Effector memory CD8-positive, alpha-beta T cell (primary cell): ENCODE results near the gene IL11.

Source experiments
- ATAC-seq: fragments of 150-1000 bp; cut with Tn5 transposase; replicated peaks from 2 replicates; pipeline ENCODE4 v1.10.0; 2021; ENCODE audit warnings: mild to moderate bottlenecking, moderate library complexity
- DNase-seq, 3 experiments: peaks; one replicate each; pipeline ENCODE4 v3.0.0; 2021
- H3K27ac Mint-ChIP-seq, 2 donors: one replicate each; pipeline ENCODE4 v1.8.0; 2022; ENCODE audit warnings: mild to moderate bottlenecking in 2 of 2, mixed read lengths in 2 of 2, moderate library complexity in 2 of 2
- H3K27me3 Mint-ChIP-seq, 2 donors: one replicate each; pipeline ENCODE4 v1.8.0; 2022; ENCODE audit warnings: mixed read lengths in 2 of 2
- H3K36me3 Mint-ChIP-seq: one replicate; pipeline ENCODE4 v1.8.0; 2022; ENCODE audit warnings: mild to moderate bottlenecking, moderate library complexity, mixed read lengths; ENCODE audit not compliant: insufficient read depth
- H3K4me1 Mint-ChIP-seq, 2 donors: one replicate each; pipeline ENCODE4 v1.8.0; 2022; ENCODE audit warnings: low read depth in 2 of 2, mixed read lengths in 2 of 2
- H3K4me3 Mint-ChIP-seq, 2 donors: one replicate each; pipeline ENCODE4 v1.8.0; 2022; ENCODE audit warnings: mild to moderate bottlenecking in 2 of 2, mixed read lengths in 2 of 2, moderate library complexity in 2 of 2
- H3K9me3 Mint-ChIP-seq, 2 donors: one replicate each; pipeline ENCODE4 v1.8.0; 2022; ENCODE audit warnings: mixed read lengths in 2 of 2

The IL11 gene

DNA sequence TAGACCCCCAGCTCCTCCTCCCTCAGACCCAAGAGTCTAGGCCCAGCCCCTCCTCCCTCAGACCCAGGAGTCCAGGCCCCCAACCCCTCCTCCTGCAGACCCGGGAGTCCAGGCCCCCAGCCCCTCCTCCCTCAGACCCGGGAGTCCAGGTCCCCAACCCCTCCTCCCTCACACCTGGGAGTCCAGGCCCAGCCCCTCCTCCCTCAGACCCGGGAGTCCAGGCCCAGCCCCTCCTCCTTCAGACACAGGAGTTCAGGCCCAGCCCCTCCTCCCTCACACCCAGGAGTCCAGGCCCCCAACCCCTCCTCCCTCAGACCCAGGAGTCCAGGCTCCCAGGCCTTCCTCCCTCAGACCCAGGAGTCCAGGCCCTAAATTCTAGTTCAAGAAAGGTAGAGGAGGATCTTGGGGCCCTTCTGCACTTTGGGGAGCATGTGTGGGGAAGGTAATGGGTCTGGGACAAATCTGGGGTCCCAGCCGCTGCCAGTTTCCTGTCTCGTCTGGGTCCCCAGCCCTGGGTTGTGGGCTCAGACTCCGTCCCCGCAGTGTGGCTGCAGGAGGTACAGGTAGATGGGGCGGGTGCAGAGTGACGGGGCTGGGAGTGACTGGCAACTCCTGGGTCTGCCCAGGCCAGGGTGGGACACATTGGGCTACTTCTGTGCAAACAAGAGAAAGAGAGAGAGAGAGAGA lies 3.2 kb upstream of the IL11 start:
- peaks cover 42 to 75% of the 10 kb centered on the region in 2 donors for H3K27me3 Mint-ChIP-seq
- H3K36me3 Mint-ChIP-seq: peaks cover 5% of the 10 kb centered on the region
- no peaks in the 10 kb centered on the region for H3K9me3 Mint-ChIP-seq
- H3K27ac Mint-ChIP-seq: no peak overlapping the region
- H3K4me1 Mint-ChIP-seq: peaks cover 5 to 8% of the 10 kb centered on the region in 2 donors
- no peak for DNase-seq
- no peak for ATAC-seq
- H3K4me3 Mint-ChIP-seq: no peak overlapping the region

DNA sequence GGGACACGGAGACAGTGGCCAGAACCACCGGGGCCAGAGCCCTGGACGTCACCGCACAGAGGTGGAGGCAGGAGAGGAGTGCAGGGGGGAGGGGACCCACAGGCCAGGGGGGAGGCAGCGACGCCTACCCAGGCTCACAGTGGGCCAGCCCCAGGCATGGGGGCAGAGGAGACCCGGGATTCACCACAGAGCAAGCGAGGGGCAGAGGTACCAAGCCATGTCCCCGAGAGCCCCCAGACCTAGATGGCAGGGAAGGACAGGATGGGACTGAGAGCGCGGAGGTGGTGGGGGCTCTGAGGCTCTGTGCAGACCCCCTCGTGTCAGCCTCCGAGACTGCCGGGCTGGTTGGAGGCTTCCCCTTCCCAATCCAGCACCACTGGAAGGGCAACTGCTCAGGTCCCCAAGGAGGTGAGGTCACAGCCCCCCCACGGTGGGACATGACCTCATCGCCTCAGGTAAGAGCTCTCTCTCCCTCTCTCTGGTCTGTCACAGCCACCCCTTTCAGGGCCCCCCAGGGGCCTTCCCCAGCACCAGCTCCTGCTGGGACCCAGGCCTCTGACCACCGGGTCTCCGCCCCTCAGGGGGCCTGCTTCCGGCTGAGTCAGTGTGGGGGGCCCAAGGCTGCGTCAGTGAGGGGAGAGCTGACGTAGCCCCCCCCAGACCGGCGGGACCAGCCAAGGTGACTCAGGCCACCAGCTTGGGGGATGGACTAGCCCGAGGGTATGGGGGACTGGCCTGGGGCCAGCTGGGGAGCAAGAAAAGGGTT lies 2.2 kb upstream of the IL11 start:
- no peak for DNase-seq

DNA sequence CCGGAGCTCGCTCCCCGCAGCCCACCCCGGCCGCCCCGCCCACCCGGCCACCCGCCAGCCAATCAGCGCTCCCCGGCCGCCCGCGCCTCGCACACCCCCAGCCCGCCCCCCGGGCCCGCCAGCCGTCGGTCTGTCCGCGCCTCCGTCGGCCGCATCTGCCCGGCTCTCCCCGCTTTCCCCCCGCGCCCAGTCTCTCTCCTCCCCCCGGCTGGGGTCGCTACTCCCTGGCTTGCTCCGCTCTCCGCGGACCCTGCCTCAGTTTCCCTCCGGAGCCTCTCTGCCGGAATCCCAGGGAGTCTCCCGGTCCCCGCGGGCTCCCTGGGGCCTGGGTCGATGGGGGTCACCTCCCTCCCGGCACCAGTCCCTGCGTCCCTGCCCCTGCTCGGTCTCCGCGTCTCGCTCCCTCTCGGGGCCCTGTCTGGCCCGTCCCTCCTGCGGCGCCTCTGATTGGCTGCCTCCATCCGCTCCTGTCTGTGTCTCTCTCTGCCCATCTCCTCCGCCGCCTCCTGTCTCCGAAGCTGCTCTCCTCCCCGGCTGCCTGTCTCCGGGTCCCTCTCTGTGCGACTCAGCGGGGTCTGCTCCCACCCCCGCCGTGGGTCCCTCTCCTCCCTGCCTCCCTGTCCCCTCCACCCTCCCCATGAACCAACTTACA lies 484 bp downstream of the IL11 start:
- Mint-ChIP-seq H3K4me3 (peak overlapping the region; percentile 73 to 86), H3K27ac (no peak overlapping the region), H3K27me3 (peaks cover 53 to 76% of the 10 kb centered on the region in 2 donors), H3K9me3 (no peaks in the 10 kb centered on the region), H3K4me1 (peaks cover 5 to 8% of the 10 kb centered on the region in 2 donors), H3K36me3 (no peaks in the 10 kb centered on the region)
- DNase-seq (no peak), ATAC-seq (peak; percentile 68)

More for the DNA sequence above, 2.2 kb upstream of the IL11 start:
- no peaks in the 10 kb centered on the region for H3K9me3 Mint-ChIP-seq
- H3K4me3 Mint-ChIP-seq: no peak overlapping the region
- peak; percentile 24 for ATAC-seq
- peaks cover 5 to 8% of the 10 kb centered on the region in 2 donors for H3K4me1 Mint-ChIP-seq
- peaks cover 47 to 84% of the 10 kb centered on the region in 2 donors for H3K27me3 Mint-ChIP-seq
- no peaks in the 10 kb centered on the region for H3K36me3 Mint-ChIP-seq
- no peak overlapping the region for H3K27ac Mint-ChIP-seq

DNA sequence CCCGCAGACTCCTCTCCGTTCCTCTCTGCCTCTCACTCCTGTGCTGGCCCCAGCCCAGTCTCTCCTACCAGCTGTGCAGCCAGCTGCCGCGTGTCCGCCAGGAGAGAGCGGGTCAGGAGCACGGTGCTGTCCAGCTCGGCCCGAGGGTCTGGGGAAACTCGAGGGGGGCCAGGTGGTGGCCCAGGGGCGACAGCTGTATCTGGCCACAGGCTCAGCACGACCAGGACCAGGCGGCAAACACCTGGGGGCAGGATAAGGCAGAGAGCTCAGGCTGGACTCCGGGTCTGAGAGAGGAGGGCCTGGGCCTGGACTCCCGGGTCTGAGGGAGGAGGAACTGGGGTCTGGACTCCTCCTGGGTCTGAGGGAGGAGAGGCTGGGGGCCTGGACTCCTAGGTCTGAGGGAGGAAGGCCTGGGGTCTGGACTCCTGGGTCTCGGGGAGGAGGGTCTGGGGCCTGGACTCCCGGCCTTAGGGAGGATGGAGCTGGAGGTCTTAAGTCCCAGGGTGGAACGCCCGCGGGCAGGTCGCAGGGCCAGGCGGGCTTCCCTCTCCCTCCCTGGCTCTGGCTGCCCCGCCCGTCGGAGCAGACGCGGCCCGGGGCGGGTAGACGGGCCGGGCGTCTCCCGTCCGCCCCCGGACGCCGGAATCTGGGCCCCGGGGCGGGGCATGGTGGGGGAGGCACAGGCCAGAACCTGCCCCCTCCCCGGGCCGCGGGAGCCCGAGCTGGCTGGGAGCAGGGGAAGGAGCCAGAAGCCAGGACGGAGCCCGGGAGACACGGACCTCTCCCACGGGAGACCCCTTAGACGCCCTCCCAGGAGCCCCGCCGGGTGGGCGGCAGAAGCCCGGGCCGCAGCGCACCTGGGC lies 1.3 kb downstream of the IL11 start:
- H3K27ac Mint-ChIP-seq: no peak overlapping the region
- H3K36me3 Mint-ChIP-seq: no peaks in the 10 kb centered on the region
- ATAC-seq: peak; percentile 54
- no peak for DNase-seq
- peak overlapping the region; percentile 38 to 61 for H3K4me3 Mint-ChIP-seq
- H3K4me1 Mint-ChIP-seq: peaks cover 5 to 8% of the 10 kb centered on the region in 2 donors
- H3K27me3 Mint-ChIP-seq: peaks cover 51 to 72% of the 10 kb centered on the region in 2 donors
- no peaks in the 10 kb centered on the region for H3K9me3 Mint-ChIP-seq

DNA sequence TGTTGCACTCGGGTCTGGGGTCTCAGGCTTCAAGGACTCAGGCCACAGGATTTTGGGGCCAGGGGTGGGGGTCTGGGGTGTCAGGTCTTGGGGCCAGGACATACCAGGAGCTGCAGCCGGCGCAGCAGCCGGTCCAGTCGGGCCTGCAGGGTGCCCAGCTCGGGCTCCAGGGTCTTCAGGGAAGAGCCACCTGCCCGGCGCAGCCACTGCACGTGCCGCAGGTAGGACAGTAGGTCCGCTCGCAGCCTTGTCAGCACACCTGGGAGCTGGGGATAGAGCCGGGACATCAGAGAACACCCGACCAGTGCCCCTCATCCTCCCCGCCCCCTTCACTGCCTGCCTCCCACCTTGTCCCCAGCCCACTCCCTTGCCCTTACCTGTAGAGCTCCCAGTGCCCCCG lies 2.2 kb downstream of the IL11 start:
- Mint-ChIP-seq H3K4me3 (no peak overlapping the region), H3K27ac (no peak overlapping the region)
- no peak for DNase-seq

DNA sequence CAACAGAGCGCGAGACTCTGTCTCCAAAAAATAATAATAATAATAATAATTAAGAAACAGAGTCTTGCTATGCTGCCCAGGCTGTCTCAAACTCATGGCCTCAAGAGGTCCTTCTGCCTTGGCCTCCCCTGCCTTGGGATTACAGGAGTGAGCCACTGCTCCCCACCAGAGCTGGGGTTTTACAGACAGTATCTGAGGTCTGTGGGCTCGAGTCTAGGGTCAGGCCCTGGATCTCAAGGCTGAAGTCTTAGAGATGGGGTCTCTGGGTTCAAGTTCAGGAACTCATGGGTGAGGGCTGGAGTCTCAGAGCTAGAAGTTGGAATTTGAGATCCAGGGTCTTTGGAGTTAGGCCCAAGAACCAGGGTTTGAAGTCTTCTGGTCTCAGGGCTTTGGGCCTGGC lies 3.5 kb downstream of the IL11 start:
- Mint-ChIP-seq H3K9me3 (no peaks in the 10 kb centered on the region), H3K36me3 (no peaks in the 10 kb centered on the region), H3K4me1 (peaks cover 4 to 5% of the 10 kb centered on the region in 2 donors), H3K27ac (no peak overlapping the region), H3K4me3 (no peak overlapping the region), H3K27me3 (peaks cover 38 to 51% of the 10 kb centered on the region in 2 donors)
- no peak for ATAC-seq
- DNase-seq: no peak

More for the DNA sequence above, 2.2 kb downstream of the IL11 start:
- ATAC-seq: no peak
- peaks cover 46 to 64% of the 10 kb centered on the region in 2 donors for H3K27me3 Mint-ChIP-seq
- no peaks in the 10 kb centered on the region for H3K36me3 Mint-ChIP-seq
- no peaks in the 10 kb centered on the region for H3K9me3 Mint-ChIP-seq
- peaks cover 4 to 5% of the 10 kb centered on the region in 2 donors for H3K4me1 Mint-ChIP-seq

DNA sequence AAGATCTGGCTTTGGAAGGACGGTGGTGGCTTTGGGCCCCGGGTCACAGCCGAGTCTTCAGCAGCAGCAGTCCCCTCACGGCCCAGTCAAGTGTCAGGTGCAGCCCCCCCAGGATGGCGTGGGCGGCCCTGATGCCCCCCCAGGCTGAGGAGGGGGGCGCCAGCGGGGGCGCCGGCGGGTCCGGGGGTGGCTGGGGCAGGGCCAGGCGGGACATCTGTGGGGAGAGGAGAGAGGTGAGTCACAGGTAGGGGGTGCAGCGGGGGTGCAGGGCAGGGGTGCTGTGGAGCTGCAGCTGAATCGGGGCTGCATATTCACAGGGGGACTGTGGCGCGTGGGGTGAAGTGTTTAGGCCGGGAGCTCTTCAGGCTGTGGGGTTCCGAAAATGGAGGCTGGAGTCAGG lies 4.3 kb downstream of the IL11 start:
- Mint-ChIP-seq H3K9me3 (no peaks in the 10 kb centered on the region), H3K27ac (no peak overlapping the region), H3K36me3 (no peaks in the 10 kb centered on the region), H3K4me1 (peaks cover 4 to 5% of the 10 kb centered on the region in 2 donors), H3K4me3 (no peak overlapping the region), H3K27me3 (peaks cover 30 to 42% of the 10 kb centered on the region in 2 donors)
- DNase-seq: no peak
- no peak for ATAC-seq

DNA sequence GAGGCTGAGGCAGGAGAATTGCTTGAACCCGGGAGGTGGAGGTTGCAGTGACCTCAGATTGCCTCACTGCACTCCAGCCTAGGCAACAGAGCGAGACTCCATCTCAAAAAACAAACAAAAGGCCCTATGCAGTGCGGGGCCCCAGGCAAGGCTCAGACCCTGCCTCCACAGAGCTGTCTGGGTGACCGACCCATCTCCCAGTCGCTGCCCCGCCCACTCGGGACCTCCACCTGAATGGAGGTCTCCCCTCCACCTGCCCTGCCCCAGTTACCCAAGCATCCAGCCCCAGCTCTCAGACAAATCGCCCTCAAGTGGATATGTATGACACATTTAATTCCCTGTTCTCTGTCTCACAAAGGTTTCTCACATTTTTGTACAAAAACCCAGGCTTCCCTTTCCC lies 5.0 kb downstream of the IL11 start:
- Mint-ChIP-seq H3K36me3 (no peaks in the 10 kb centered on the region), H3K4me1 (peaks cover 3 to 4% of the 10 kb centered on the region in 2 donors), H3K27ac (no peak overlapping the region), H3K4me3 (no peak overlapping the region), H3K9me3 (no peaks in the 10 kb centered on the region), H3K27me3 (peaks cover 22 to 35% of the 10 kb centered on the region in 2 donors)
- DNase-seq: no peak
- no peak for ATAC-seq

DNA sequence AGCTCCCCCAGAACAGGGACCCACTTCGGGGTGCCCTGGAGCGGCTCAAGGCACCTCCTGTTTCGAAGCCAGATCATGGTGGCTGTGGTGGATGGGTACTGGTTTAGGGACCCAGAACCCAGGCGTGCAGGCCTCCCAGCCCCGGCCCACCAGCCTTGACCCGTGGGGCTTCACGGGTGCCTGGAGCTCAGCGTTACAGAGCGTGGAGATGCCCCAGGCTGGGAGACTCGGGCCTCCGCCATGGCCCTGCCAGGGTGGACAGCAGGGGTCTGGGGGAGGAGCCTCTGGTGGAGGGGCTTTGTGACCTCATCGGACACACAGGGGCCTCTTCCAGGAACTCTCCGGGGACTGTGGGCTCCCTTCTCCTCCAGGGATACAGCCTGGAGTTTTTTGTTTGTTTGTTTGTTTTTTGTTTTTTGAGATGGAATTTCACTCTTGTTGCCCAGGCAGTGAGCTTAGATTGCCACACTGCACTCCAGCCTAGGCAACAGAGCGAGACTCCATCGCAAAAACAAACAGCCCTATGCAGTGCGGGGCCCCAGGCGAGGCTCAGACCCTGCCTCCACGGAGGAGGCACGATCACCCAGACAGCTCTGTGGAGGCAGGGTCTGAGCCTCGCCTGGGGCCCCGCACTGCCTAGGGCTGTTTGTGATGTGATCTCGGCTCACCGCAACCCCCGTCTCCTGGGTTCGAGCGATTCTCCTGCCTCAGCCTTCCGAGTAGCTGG lies 7.1 kb downstream of the IL11 start, which contains the start of gene GARIN5B:
Gene GARIN5B (minus strand): TSS at position 271 of the 727 bp plus-strand sequence. CDS start 194 bp downstream, at position 77.
- H3K4me3 Mint-ChIP-seq: no peak within 1 kb of the TSS
- DNase-seq (no peak), ATAC-seq (no peak)
- H3K4me1 Mint-ChIP-seq: no peaks in the 10 kb centered on the region
- H3K36me3 Mint-ChIP-seq: no peaks in the 10 kb centered on the region
- H3K27me3 Mint-ChIP-seq: peaks cover 16 to 18% of the 10 kb centered on the region in 2 donors
- no peak within 1 kb of the TSS for H3K27ac Mint-ChIP-seq
- H3K9me3 Mint-ChIP-seq: no peaks in the 10 kb centered on the region

DNA sequence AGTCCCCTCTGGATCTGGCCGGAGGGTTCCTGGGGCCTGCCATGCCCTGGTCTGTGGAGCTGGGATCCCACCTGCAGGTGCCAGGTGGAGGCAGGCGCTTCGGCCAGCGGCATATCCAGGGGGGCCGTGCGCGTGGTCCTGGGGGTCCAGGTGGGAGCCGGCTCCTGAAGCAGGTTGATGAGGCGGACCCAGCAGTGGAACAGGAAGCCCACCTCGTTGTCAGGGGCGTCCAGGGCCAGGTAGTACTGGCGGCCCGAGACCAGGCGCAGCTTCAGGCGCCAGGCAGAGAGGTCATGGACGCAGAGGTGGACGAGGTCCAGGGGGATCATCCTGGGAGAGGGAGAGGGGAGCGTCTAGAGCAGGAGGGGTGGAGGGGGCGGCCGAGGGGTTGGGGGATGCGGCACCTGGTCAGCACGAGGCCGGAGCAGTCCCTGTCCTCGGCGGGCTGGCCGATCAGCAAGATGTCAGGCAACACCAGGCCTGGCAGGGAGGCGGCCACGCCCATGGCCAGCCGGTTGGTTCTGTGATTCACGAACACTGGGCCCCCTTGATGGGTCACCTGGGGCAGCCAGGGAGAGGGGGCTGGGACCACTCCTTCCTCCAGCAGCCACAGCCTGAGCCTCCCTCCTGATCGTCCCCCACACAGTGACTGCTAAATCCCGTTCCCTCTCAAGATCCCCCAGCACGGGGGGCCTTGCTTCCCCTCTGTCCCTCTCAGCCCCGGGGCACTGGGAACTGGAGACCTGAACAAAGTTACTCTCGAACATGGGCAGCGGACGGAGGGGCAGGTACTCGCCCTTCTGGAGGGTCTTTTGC lies 7.9 kb downstream of the IL11 start:
- no peak for DNase-seq
- Mint-ChIP-seq H3K4me3 (no peak overlapping the region), H3K27ac (no peak overlapping the region), H3K4me1 (no peaks in the 10 kb centered on the region), H3K9me3 (no peaks in the 10 kb centered on the region), H3K27me3 (peaks cover 14 to 18% of the 10 kb centered on the region in 2 donors), H3K36me3 (no peaks in the 10 kb centered on the region)
- ATAC-seq: no peak

DNA sequence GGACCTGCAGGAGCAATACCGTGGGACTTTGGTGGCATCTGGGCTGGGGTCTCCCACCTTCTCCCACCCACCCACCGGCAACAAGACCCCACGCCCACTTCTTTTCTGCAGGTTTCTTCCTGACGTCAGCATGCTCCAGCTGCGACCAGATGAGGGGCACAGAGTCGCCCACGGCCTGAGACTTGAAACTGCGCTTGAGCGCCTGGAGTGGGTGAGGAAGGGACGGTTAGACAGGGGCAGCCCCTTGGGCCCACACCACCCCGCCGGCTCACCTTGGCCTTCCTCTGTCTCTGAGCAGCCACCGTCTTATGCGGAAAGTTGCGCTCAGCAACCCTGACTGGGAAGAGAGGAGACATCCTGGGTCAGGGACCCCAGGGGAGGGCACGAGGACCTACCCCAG lies 9.4 kb downstream of the IL11 start:
- H3K9me3 Mint-ChIP-seq: no peaks in the 10 kb centered on the region
- peaks cover 15 to 23% of the 10 kb centered on the region in 2 donors for H3K27me3 Mint-ChIP-seq
- ATAC-seq (no peak), DNase-seq (no peak)
- peak overlapping the region in 1 of 2 donors; percentile 26 for H3K27ac Mint-ChIP-seq
- H3K4me3 Mint-ChIP-seq: no peak overlapping the region
- H3K4me1 Mint-ChIP-seq: no peaks in the 10 kb centered on the region
- no peaks in the 10 kb centered on the region for H3K36me3 Mint-ChIP-seq
